OCI-LY1 (cell line): ENCODE measurements around the gene GALNT16.

Experiments
- EZH2 ChIP-seq: fragments of 200-600 bp; sonication (generic), shearing (Covaris generic); IDR thresholded peaks from 2 replicates; pipeline ENCODE4 v1.8.0; 2017; ENCODE audit warnings: borderline replicate concordance, mixed run types, mild to moderate bottlenecking, antibody characterized with exemption, low read length, moderate library complexity, mixed read lengths
- TF ChIP-seq, protein P1 (sequence below): fragments of 200-600 bp; sonication (generic), shearing (Covaris generic); IDR thresholded peaks from 2 replicates; pipeline ENCODE4 v1.5.1; 2017; ENCODE audit warnings: mild to moderate bottlenecking, antibody characterized with exemption, low read length, moderate library complexity, mixed read lengths

DNA sequence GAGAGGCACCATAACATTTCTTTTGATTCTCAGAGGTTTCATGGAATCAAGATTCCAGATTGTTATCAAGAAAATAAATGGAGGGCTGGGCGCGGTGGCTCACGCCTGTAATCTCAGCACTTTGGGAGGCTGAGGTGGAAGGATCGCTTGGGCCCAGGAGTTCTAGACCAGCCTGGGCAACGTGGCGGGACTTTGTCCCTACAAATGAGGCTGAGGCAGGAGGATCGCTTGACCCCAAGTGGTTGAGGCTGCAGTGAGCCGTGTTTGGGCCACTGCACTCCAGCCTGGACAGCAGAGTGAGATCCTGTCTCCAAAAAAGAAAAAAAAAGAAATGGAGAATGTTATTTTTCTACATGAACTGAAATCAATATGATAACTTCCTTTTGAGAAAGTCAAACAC, 139.8 kb downstream of the GALNT16 start:
- TF ChIP-seq, protein P1, sequence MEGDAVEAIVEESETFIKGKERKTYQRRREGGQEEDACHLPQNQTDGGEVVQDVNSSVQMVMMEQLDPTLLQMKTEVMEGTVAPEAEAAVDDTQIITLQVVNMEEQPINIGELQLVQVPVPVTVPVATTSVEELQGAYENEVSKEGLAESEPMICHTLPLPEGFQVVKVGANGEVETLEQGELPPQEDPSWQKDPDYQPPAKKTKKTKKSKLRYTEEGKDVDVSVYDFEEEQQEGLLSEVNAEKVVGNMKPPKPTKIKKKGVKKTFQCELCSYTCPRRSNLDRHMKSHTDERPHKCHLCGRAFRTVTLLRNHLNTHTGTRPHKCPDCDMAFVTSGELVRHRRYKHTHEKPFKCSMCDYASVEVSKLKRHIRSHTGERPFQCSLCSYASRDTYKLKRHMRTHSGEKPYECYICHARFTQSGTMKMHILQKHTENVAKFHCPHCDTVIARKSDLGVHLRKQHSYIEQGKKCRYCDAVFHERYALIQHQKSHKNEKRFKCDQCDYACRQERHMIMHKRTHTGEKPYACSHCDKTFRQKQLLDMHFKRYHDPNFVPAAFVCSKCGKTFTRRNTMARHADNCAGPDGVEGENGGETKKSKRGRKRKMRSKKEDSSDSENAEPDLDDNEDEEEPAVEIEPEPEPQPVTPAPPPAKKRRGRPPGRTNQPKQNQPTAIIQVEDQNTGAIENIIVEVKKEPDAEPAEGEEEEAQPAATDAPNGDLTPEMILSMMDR = no peak
- TF ChIP-seq EZH2 = no peak
